Neuronal stem cell (in vitro differentiated cells): ENCODE results near the gene TPRN.

Experiments
- DNase-seq: peaks from one replicate; pipeline ENCODE4 v3.0.0-alpha.2; 2013; ENCODE audit warnings: low spot score
- H2AFZ ChIP-seq: one replicate; pipeline ENCODE4 v1.6.1; 2013; ENCODE audit warnings: mild to moderate bottlenecking, low read length, inconsistent platforms
- H2AK5ac ChIP-seq: 2 replicates; pipeline ENCODE4 v1.6.1; 2013; ENCODE audit warnings: low read depth, mild to moderate bottlenecking, inconsistent platforms, low read length, moderate library complexity, mixed read lengths
- H2BK120ac ChIP-seq: 2 replicates; pipeline ENCODE4 v1.6.1; 2013; ENCODE audit warnings: low read depth, mild to moderate bottlenecking, inconsistent platforms, low read length, moderate library complexity, mixed read lengths
- H2BK12ac ChIP-seq: one replicate; pipeline ENCODE4 v1.6.1; 2013; ENCODE audit warnings: low read length, inconsistent platforms
- H2BK15ac ChIP-seq: 2 replicates; pipeline ENCODE4 v1.6.1; 2013; ENCODE audit warnings: mild to moderate bottlenecking, low read length, inconsistent platforms, mixed read lengths
- H2BK5ac ChIP-seq: one replicate; pipeline ENCODE4 v1.6.1; 2013; ENCODE audit warnings: inconsistent platforms, mild to moderate bottlenecking, low read length, moderate library complexity
- H3K14ac ChIP-seq: one replicate; pipeline ENCODE4 v1.6.1; 2013; ENCODE audit warnings: low read length, inconsistent platforms
- H3K18ac ChIP-seq: 2 replicates; pipeline ENCODE4 v1.6.1; 2013; ENCODE audit warnings: low read length, inconsistent platforms
- H3K23ac ChIP-seq: 2 replicates; pipeline ENCODE4 v1.6.1; 2013; ENCODE audit warnings: low read depth, mild to moderate bottlenecking, mixed read lengths, low read length, inconsistent platforms; ENCODE audit not compliant: poor library complexity
- H3K27ac ChIP-seq: replicated peaks from 3 replicates; pipeline ENCODE4 v1.5.1; 2013; ENCODE audit warnings: low read length, inconsistent platforms
- H3K27me3 ChIP-seq, 3 experiments: 2 replicates each; pipeline ENCODE4 v1.6.1; 2013; ENCODE audit warnings: low read length in 3 of 3, mild to moderate bottlenecking in 2 of 3, inconsistent platforms in 1 of 3, low read depth in 1 of 3, mixed read lengths in 1 of 3, moderate library complexity in 1 of 3; ENCODE audit not compliant: control insufficient read depth in 3 of 3, insufficient read depth in 3 of 3
- H3K36me3 ChIP-seq, 2 donors: replicated peaks in 1 of 2; 2 replicates each; pipeline ENCODE4 v1.6.1; 2013; ENCODE audit warnings: low read length in 2 of 2; ENCODE audit not compliant: control insufficient read depth in 2 of 2, insufficient read depth in 2 of 2
- H3K4ac ChIP-seq: 2 replicates; pipeline ENCODE4 v1.6.1; 2013; ENCODE audit warnings: inconsistent platforms, mild to moderate bottlenecking, low read length, moderate library complexity
- H3K4me1 ChIP-seq, 2 donors: 1 replicate in 1 of 2; 2 replicates in 1 of 2; pipeline ENCODE4 v1.6.1; 2013; ENCODE audit warnings: low read length in 2 of 2, low read depth in 1 of 2; ENCODE audit not compliant: control insufficient read depth in 2 of 2, insufficient read depth in 1 of 2
- H3K4me2 ChIP-seq: one replicate; pipeline ENCODE4 v1.6.1; 2013; ENCODE audit warnings: mild to moderate bottlenecking, low read length, inconsistent platforms; ENCODE audit not compliant: insufficient read depth, poor library complexity, severe bottlenecking
- H3K4me3 ChIP-seq, 2 donors: 2 replicates each; pipeline ENCODE4 v1.5.1; 2013; ENCODE audit warnings: low read length in 2 of 2, mild to moderate bottlenecking in 2 of 2, inconsistent platforms in 1 of 2, moderate library complexity in 1 of 2
- H3K79me1 ChIP-seq: one replicate; pipeline ENCODE4 v1.6.1; 2013; ENCODE audit warnings: low read depth, mild to moderate bottlenecking, inconsistent platforms, low read length, moderate library complexity
- H3K9ac ChIP-seq: one replicate; pipeline ENCODE4 v1.6.1; 2013; ENCODE audit warnings: mild to moderate bottlenecking, low read depth, low read length, inconsistent platforms; ENCODE audit not compliant: poor library complexity
- H3K9me3 ChIP-seq, 2 donors: replicated peaks in 1 of 2; 2 replicates each; pipeline versions ENCODE3 to v1.6.1; 2013; ENCODE audit warnings: low read length in 2 of 2, mild to moderate bottlenecking in 2 of 2, inconsistent platforms in 1 of 2, low read depth in 1 of 2, mixed read lengths in 1 of 2, moderate library complexity in 1 of 2; ENCODE audit not compliant: control insufficient read depth in 2 of 2, insufficient read depth in 1 of 2
- H4K8ac ChIP-seq: one replicate; pipeline ENCODE4 v1.6.1; 2013; ENCODE audit warnings: low read depth, mild to moderate bottlenecking, inconsistent platforms, low read length, moderate library complexity
- H4K91ac ChIP-seq: one replicate; pipeline ENCODE4 v1.6.1; 2013; ENCODE audit warnings: low read length, low read depth, mild to moderate bottlenecking, inconsistent platforms; ENCODE audit not compliant: poor library complexity
- WGBS, 2 donors: extraction: QIAGEN DNeasy Blood & Tissue Kit; methylation state at CpG; one replicate each; pipeline ENCODE4 v1.1.7; 2013; ENCODE audit warnings: missing lambda C conversion rate in 2 of 2, mixed read lengths in 1 of 2; ENCODE audit not compliant: insufficient read length in 2 of 2, insufficient replicate concordance in 1 of 2; ENCODE audit errors: extremely low coverage in 2 of 2; 5-methylcytosine and 5-hydroxymethylcytosine counted together

TPRN gene

DNA sequence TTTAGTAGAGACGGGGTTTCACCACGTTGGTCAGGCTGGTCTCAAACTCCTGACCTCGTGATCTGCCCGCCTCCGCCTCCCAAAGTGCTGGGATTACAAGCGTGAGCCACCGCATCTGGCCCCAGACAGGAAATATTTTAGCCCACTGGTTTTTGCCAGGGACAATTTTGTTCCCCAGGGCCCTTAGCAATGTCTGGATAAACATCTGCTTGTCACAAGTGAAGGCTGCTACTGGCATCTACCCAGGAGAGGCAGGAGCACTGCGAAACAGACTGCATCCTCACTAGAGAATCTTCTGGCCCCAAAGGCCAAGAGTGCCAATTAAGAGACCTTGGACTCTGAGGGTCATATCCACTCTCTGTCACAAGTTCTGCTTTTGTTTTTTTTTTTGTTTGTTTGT, 2.4 kb upstream of the TPRN start:
- H3K27ac ChIP-seq = no peak overlapping the region

DNA sequence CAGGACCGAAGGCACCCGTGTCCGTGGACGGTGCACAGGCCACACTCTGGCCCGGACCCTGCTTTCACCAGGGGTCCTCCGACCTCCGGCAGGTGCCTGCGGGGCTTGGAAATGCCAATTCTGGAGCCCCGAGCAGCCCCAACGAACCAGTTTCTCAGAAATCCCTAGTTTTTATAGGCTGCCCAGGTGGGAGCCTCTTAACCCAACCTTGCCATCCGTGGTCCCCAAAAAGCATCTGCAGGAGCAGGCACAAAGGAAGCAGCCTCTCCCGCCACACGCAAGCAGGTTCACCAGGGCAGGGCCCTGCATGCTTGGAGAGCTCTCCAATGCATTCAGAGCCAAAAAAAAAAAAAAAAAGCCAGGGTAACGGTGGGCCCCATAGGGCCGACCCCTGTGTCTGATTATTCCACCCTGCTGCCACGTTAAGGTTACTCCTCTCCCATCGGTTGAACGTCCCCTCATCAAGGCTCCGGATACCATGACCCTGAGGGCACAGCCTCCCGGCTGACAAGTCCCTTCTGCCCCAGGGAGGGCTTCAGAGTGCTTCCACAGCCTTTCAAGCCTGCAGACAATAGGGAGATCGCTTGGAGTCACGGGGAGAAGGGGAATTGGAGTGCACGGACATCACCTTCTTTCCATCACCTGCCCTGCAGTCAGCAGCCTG, 796 bp upstream of the TPRN start:
- DNase-seq = no peak
- peak overlapping the region; percentile 81 for H2AFZ ChIP-seq
- H3K27ac ChIP-seq = peak overlapping the region; percentile 43

More for the DNA sequence above, 2.4 kb upstream of the TPRN start:
- Histone ChIP-seq H2BK5ac (no peak overlapping the region), H3K9ac (no peak overlapping the region), H3K36me3 (peaks cover 7 to 24% of the 10 kb centered on the region in 2 donors), H3K9me3 (no peaks in the 10 kb centered on the region), H3K18ac (no peak overlapping the region), H3K79me1 (peaks cover 15% of the 10 kb centered on the region), H3K4me2 (no peak overlapping the region), H3K4me1 (peaks cover 24 to 37% of the 10 kb centered on the region in 2 donors), H3K27me3 (no peaks in the 10 kb centered on the region), H2AFZ (no peak overlapping the region), H2BK120ac (no peak overlapping the region), H3K14ac (no peak overlapping the region), H2BK12ac (no peak overlapping the region), H4K91ac (no peak overlapping the region), H4K8ac (no peak overlapping the region), H2BK15ac (no peak overlapping the region), H3K23ac (no peak overlapping the region), H2AK5ac (no peak overlapping the region), H3K4ac (no peak overlapping the region), H3K4me3 (no peak overlapping the region)
- no CpG with 5 or more reads among the region's 8 CpGs for WGBS, 2 donors
- DNase-seq = no peak

GRCh38 chr9:137199411-137200121, 975 bp downstream of the TPRN start:
- WGBS, 2 donors = no CpG with 5 or more reads among the region's 51 CpGs
- H3K9ac ChIP-seq = peak overlapping the region; percentile 70
- peak overlapping the region; percentile 37 for H3K4ac ChIP-seq
- H3K23ac ChIP-seq = peak overlapping the region; percentile 55
- no peak overlapping the region for H2BK15ac ChIP-seq
- no peaks in the 10 kb centered on the region for H3K9me3 ChIP-seq
- H2AK5ac ChIP-seq = no peak overlapping the region
- H3K27ac ChIP-seq = no peak overlapping the region
- H2AFZ ChIP-seq = no peak overlapping the region
- peak overlapping the region; percentile 71 to 75 for H3K4me3 ChIP-seq
- H2BK120ac ChIP-seq = no peak overlapping the region
- H3K27me3 ChIP-seq = no peaks in the 10 kb centered on the region
- H3K18ac ChIP-seq = peak overlapping the region; percentile 17
- peak overlapping the region; percentile 91 for H3K4me2 ChIP-seq
- H2BK5ac ChIP-seq = peak overlapping the region; percentile 71
- H3K4me1 ChIP-seq = peaks cover 20 to 32% of the 10 kb centered on the region in 2 donors
- peaks cover 19% of the 10 kb centered on the region for H3K79me1 ChIP-seq
- H3K36me3 ChIP-seq = peaks cover 3 to 13% of the 10 kb centered on the region in 2 donors
- H4K91ac ChIP-seq = no peak overlapping the region
- H4K8ac ChIP-seq = no peak overlapping the region
- DNase-seq = no peak
- H3K14ac ChIP-seq = peak overlapping the region; percentile 56
- H2BK12ac ChIP-seq = peak overlapping the region; percentile 58

More for the DNA sequence above, 796 bp upstream of the TPRN start:
- peak overlapping the region; percentile 97 for H3K18ac ChIP-seq
- peaks cover 18% of the 10 kb centered on the region for H3K79me1 ChIP-seq
- peak overlapping the region; percentile 89 for H3K4ac ChIP-seq
- H3K23ac ChIP-seq = peak overlapping the region; percentile 92
- peaks cover 3 to 13% of the 10 kb centered on the region in 2 donors for H3K36me3 ChIP-seq
- peak overlapping the region; percentile 100 for H3K9ac ChIP-seq
- no peak overlapping the region for H4K8ac ChIP-seq
- H2BK15ac ChIP-seq = no peak overlapping the region
- no peak overlapping the region for H4K91ac ChIP-seq
- H3K9me3 ChIP-seq = no peaks in the 10 kb centered on the region
- H2BK120ac ChIP-seq = no peak overlapping the region
- H3K4me1 ChIP-seq = peaks cover 21 to 36% of the 10 kb centered on the region in 2 donors
- no peak overlapping the region for H2BK12ac ChIP-seq
- H3K27me3 ChIP-seq = no peaks in the 10 kb centered on the region
- H3K14ac ChIP-seq = peak overlapping the region; percentile 63
- H3K4me3 ChIP-seq = peak overlapping the region; percentile 71 to 95
- H2AK5ac ChIP-seq = peak overlapping the region; percentile 19
- H2BK5ac ChIP-seq = peak overlapping the region; percentile 87
- no CpG with 5 or more reads among the region's 23 CpGs for WGBS, 2 donors
- peak overlapping the region; percentile 94 for H3K4me2 ChIP-seq

- Histone ChIP-seq H4K8ac (no peak overlapping the region), H3K14ac (peak overlapping the region; percentile 56), H2AK5ac (peak overlapping the region; percentile 37), H3K36me3 (peaks cover 0 to 8% of the 10 kb centered on the region in 2 donors), H3K9ac (no peak overlapping the region), H3K27ac (no peak overlapping the region), H3K23ac (peak overlapping the region; percentile 8), H3K27me3 (no peaks in the 10 kb centered on the region), H2BK120ac (no peak overlapping the region), H3K79me1 (peaks cover 23% of the 10 kb centered on the region), H3K4me3 (peak overlapping the region in 1 of 2 donors; percentile 71), H2BK12ac (peak overlapping the region; percentile 41), H2AFZ (no peak overlapping the region), H2BK5ac (peak overlapping the region; percentile 71), H3K18ac (no peak overlapping the region), H4K91ac (no peak overlapping the region), H3K4ac (no peak overlapping the region), H3K9me3 (no peaks in the 10 kb centered on the region), H3K4me1 (peaks cover 21 to 28% of the 10 kb centered on the region in 2 donors), H2BK15ac (no peak overlapping the region), H3K4me2 (no peak overlapping the region)
- no peak for DNase-seq
- WGBS, 2 donors = no CpG with 5 or more reads among the region's 11 CpGs
These were observed 1.6 kb downstream of the TPRN start for GRCh38 chr9:137198902-137199283.
